GM12873 (cell line): ENCODE results near the gene ACOXL.

ENCODE experiments used
- CTCF ChIP-seq: IDR thresholded peaks from 2 replicates; pipeline ENCODE4 v1.5.1; 2012; ENCODE audit warnings: low read depth, mild to moderate bottlenecking, moderate library complexity, low read length, control low read depth; ENCODE audit not compliant: insufficient read depth; ENCODE audit errors: missing control alignments

Gene ACOXL

GRCh38 chr2:111042772-111043771 is 310.7 kb downstream of the ACOXL start:
- TF ChIP-seq CTCF, result no peak

- no peak for TF ChIP-seq CTCF
Observed at GRCh38 chr2:111044066-111044465, 311.7 kb downstream of the ACOXL start.

GRCh38 chr2:111045771-111046444 is 313.5 kb downstream of the ACOXL start:
- TF ChIP-seq CTCF, result no peak

GRCh38 chr2:111046670-111047069 is 314.3 kb downstream of the ACOXL start:
- no peak for TF ChIP-seq CTCF

GRCh38 chr2:111048856-111049768 is 316.7 kb downstream of the ACOXL start:
- no peak for TF ChIP-seq CTCF

GRCh38 chr2:111049792-111050640 is 317.6 kb downstream of the ACOXL start:
- TF ChIP-seq CTCF, result no peak
